HCT116 (cell line): ENCODE data around the gene OR51V1. TPM values are rescaled to one million over a fixed set of nuclear protein-coding genes. Genes with fewer than 3 reads are reported as not detected.
A peak's percentile ranks its signal among the peaks of the same experiment; 100 is the strongest.

Source experiments
- ATAC-seq: fragments of 200-7000 bp; cut with Tn5 transposase; 2 replicates; pipeline ENCODE4 v1.9.1; 2020; ENCODE audit warnings: mild to moderate bottlenecking, moderate library complexity
- BruUV-seq: library from RNA; stranded (reverse); fragments of 400-500 nt; replicated peaks from 2 replicates; lab custom pipeline; 2021; lab: Mats Ljungman, UMichigan
- CTCF ChIA-PET: fragments of 300-600 bp; sonication (Branson Sonifier 250); formaldehyde crosslinking; loops from one replicate; lab custom pipeline; 2021; ENCODE audit warnings: antibody characterized with exemption; lab: Charles Lee
- POLR2A ChIA-PET: fragments of 300-600, 350-600 bp; sonication (Branson Sonifier 250); formaldehyde crosslinking; loops from one replicate; lab custom pipeline; 2021; ENCODE audit warnings: antibody characterized with exemption; lab: Charles Lee
- RAD21 ChIA-PET, 2 experiments: fragments of 300-600 bp; sonication (Branson Sonifier 250); formaldehyde crosslinking; loops; one replicate each; lab custom pipeline; 2023; ENCODE audit warnings: low total read pairs in 2 of 2; ENCODE audit not compliant: uncharacterized antibody in 2 of 2, unreplicated experiment in 2 of 2, low non-redundant PET in 1 of 2; lab: Charles Lee
- DNase-seq: peaks from one replicate; pipeline ENCODE4 v3.0.0-alpha.2; 2010; ENCODE audit warnings: low read depth, low spot score
- H2AFZ ChIP-seq: fragments of 200-600 bp; shearing (Covaris generic), sonication (generic); 2 replicates; pipeline ENCODE4 v1.6.1; 2017; ENCODE audit warnings: low read depth, mixed run types, mixed read lengths, antibody characterized with exemption, low read length; ENCODE audit not compliant: poor library complexity, severe bottlenecking
- H3K27ac ChIP-seq: 2 replicates; pipeline ENCODE4 v1.5.1; 2012; ENCODE audit warnings: low read depth, low read length
- H3K27me3 ChIP-seq: fragments of 200-600 bp; sonication (generic); 2 replicates; pipeline ENCODE4 v1.6.1; 2016; ENCODE audit warnings: mixed run types, low read length, mixed read lengths; ENCODE audit not compliant: insufficient read depth
- H3K36me3 ChIP-seq, 2 experiments: fragments of 200-500 bp in 1 of 2; fragments of 200-600 bp in 1 of 2; sonication (Bioruptor generic) in 1 of 2; sonication (generic) in 1 of 2; 2 replicates each; pipeline versions ENCODE4 v1.5.1 to v1.6.1; 2014 to 2016; ENCODE audit warnings: low read length in 2 of 2, inconsistent platforms in 1 of 2, mixed read lengths in 1 of 2, mixed run types in 1 of 2; ENCODE audit not compliant: insufficient read depth in 2 of 2, control insufficient read depth in 1 of 2
- H3K4me1 ChIP-seq, 2 experiments: fragments of 200-600 bp in 1 of 2; sonication (generic) in 1 of 2; 2 replicates each; pipeline versions ENCODE4 v1.5.1 to v1.6.1; 2012 to 2017; ENCODE audit warnings: low read length in 2 of 2, inconsistent platforms in 1 of 2, mild to moderate bottlenecking in 1 of 2, mixed read lengths in 1 of 2, mixed run types in 1 of 2, moderate library complexity in 1 of 2; ENCODE audit not compliant: insufficient read depth in 2 of 2, control insufficient read depth in 1 of 2
- H3K4me2 ChIP-seq: fragments of 200-600 bp; sonication (generic); 2 replicates; pipeline ENCODE4 v1.6.1; 2017; ENCODE audit warnings: mixed run types, low read length, mixed read lengths
- H3K4me3 ChIP-seq, 2 experiments: fragments of 200-600 bp in 1 of 2; sonication (generic) in 1 of 2; replicated peaks in 1 of 2; 2 replicates each; pipeline ENCODE4 v1.5.1; 2011 to 2016; ENCODE audit warnings: low read length in 2 of 2, control low read depth in 1 of 2, low read depth in 1 of 2, mild to moderate bottlenecking in 1 of 2, mixed read lengths in 1 of 2, mixed run types in 1 of 2
- H3K79me2 ChIP-seq: fragments of 200-600 bp; sonication (generic); 2 replicates; pipeline ENCODE4 v1.6.1; 2017; ENCODE audit warnings: mild to moderate bottlenecking, mixed run types, low read length, moderate library complexity, mixed read lengths; ENCODE audit not compliant: insufficient read depth
- H3K9ac ChIP-seq: fragments of 200-600 bp; sonication (generic); 2 replicates; pipeline ENCODE4 v1.6.1; 2016; ENCODE audit warnings: low read length, mixed read lengths
- H3K9me2 ChIP-seq: fragments of 200-600 bp; sonication (generic), shearing (Covaris generic); 2 replicates; pipeline ENCODE4 v1.6.1; 2017; ENCODE audit warnings: mixed run types, mild to moderate bottlenecking, moderate library complexity; ENCODE audit not compliant: insufficient read depth
- H3K9me3 ChIP-seq, 2 experiments: fragments of 200-500 bp in 1 of 2; fragments of 200-600 bp in 1 of 2; sonication (Bioruptor generic) in 1 of 2; sonication (generic) in 1 of 2; 2 replicates each; pipeline ENCODE4 v1.6.1; 2014 to 2017; ENCODE audit warnings: low read length in 2 of 2, mixed read lengths in 2 of 2, inconsistent platforms in 1 of 2, low read depth in 1 of 2, mild to moderate bottlenecking in 1 of 2, mixed run types in 1 of 2, moderate library complexity in 1 of 2; ENCODE audit not compliant: control insufficient read depth in 1 of 2, insufficient read depth in 1 of 2
- H4K20me1 ChIP-seq: fragments of 200-600 bp; sonication (generic), shearing (Covaris generic); 2 replicates; pipeline ENCODE4 v1.6.1; 2017; ENCODE audit warnings: mixed run types, mild to moderate bottlenecking, moderate library complexity; ENCODE audit not compliant: insufficient read depth
- CEBPB ChIP-seq: IDR thresholded peaks from 2 replicates; pipeline ENCODE4 v1.6.1; 2012; ENCODE audit warnings: low read depth
- EGR1 ChIP-seq: IDR thresholded peaks from 2 replicates; pipeline ENCODE4 v1.6.1; 2012; ENCODE audit warnings: low read depth
- ELF1 ChIP-seq: IDR thresholded peaks from 2 replicates; pipeline ENCODE4 v1.6.1; 2012; ENCODE audit warnings: low read depth, borderline replicate concordance
- EZH2 ChIP-seq: fragments of 200-600 bp; sonication (generic); IDR thresholded peaks from 2 replicates; pipeline ENCODE4 v1.6.1; 2017; ENCODE audit warnings: antibody characterized with exemption, mixed run types
- FOSL1 ChIP-seq: IDR thresholded peaks from 2 replicates; pipeline ENCODE4 v1.6.1; 2012; ENCODE audit warnings: low read depth
- POLR2AphosphoS5 ChIP-seq: IDR thresholded peaks from 2 replicates; pipeline ENCODE4 v1.6.1; 2011; ENCODE audit warnings: mild to moderate bottlenecking, low read depth, low read length, moderate library complexity
- RAD21 ChIP-seq: IDR thresholded peaks from 2 replicates; pipeline ENCODE4 v1.6.1; 2012; ENCODE audit warnings: low read depth, mild to moderate bottlenecking
- SRF ChIP-seq: IDR thresholded peaks from 2 replicates; pipeline ENCODE4 v1.6.1; 2012; ENCODE audit warnings: low read depth
- TCF7L2 ChIP-seq: IDR thresholded peaks from 2 replicates; pipeline ENCODE4 v1.7.0; 2011; ENCODE audit warnings: borderline replicate concordance, inconsistent platforms; ENCODE audit not compliant: insufficient read depth, insufficient read length; ENCODE audit errors: extremely low read depth
- YY1 ChIP-seq: IDR thresholded peaks from 2 replicates; pipeline ENCODE4 v1.6.1; 2011; ENCODE audit warnings: low read length, low read depth, moderate library complexity, mild to moderate bottlenecking; ENCODE audit not compliant: insufficient replicate concordance; ENCODE audit errors: extremely low read depth
- ZFX ChIP-seq: fragments of 450-650 bp; IDR thresholded peaks from 2 replicates; pipeline ENCODE4 v1.6.1; 2017
- ZNF274 ChIP-seq: fragments of 200-500 bp; sonication (Bioruptor generic); IDR thresholded peaks from 2 replicates; pipeline ENCODE4 v1.6.1; 2014; ENCODE audit warnings: mild to moderate bottlenecking, low read depth, low read length, inconsistent platforms
- intact Hi-C: fragments of 100-400 bp; cut with micrococcal nuclease; formaldehyde crosslinking; loops from 2 replicates; pipeline ENCODE4 v1.10.0; 2022
- total RNA-seq: library from RNA; stranded (reverse); gene quantifications from one replicate; pipeline ENCODE4 v1.2.1, GENCODE V29; 2021; ENCODE audit not compliant: unreplicated experiment
- TF ChIP-seq, protein P1 (sequence below), 3 experiments: fragments of 200-600 bp in 1 of 3; sonication (generic) in 1 of 3; IDR thresholded peaks in 2 of 3; conservative IDR thresholded peaks in 1 of 3; 2 replicates each; pipeline ENCODE4 v1.5.1; 2012 to 2017; ENCODE audit warnings: low read depth in 2 of 3, low read length in 2 of 3, antibody characterized with exemption in 1 of 3, borderline replicate concordance in 1 of 3, control low read depth in 1 of 3, mild to moderate bottlenecking in 1 of 3, mixed read lengths in 1 of 3, mixed run types in 1 of 3, moderate library complexity in 1 of 3; ENCODE audit not compliant: insufficient read depth in 1 of 3
- TF ChIP-seq, protein P2 (sequence below): IDR thresholded peaks from 2 replicates; pipeline ENCODE4 v1.6.1; 2012

OR51V1 gene
- total RNA-seq, 1 experiment from 2014 or later, result not detected

DNA sequence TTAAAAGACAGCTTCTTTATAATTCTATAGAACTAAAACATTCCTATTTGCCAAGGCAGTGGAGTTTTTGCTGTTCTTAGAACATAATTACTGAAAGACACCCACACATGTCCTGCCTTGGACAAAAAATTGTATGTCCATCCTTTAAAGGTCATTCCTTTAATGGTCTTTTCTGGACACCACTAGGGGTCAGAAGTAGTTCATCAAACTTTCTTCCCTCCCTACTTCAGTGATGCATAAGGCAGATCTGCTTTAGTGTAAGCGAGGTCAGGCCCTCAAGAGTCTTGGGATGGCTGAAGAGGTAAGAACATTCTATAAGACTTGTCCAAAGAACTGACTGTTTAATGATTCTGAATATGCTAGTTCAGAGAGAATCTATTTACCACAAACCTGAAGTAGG is 4.3 kb upstream of the OR51V1 start:
- no peak for TF ChIP-seq FOSL1
- peak; percentile 94 for TF ChIP-seq RAD21
- TF ChIP-seq YY1, result peak; percentile 28
- 0 out of 2 replicates have a peak, but pooled peaks have one; percentile 18 for TF ChIP-seq EGR1
- TF ChIP-seq, protein P1, sequence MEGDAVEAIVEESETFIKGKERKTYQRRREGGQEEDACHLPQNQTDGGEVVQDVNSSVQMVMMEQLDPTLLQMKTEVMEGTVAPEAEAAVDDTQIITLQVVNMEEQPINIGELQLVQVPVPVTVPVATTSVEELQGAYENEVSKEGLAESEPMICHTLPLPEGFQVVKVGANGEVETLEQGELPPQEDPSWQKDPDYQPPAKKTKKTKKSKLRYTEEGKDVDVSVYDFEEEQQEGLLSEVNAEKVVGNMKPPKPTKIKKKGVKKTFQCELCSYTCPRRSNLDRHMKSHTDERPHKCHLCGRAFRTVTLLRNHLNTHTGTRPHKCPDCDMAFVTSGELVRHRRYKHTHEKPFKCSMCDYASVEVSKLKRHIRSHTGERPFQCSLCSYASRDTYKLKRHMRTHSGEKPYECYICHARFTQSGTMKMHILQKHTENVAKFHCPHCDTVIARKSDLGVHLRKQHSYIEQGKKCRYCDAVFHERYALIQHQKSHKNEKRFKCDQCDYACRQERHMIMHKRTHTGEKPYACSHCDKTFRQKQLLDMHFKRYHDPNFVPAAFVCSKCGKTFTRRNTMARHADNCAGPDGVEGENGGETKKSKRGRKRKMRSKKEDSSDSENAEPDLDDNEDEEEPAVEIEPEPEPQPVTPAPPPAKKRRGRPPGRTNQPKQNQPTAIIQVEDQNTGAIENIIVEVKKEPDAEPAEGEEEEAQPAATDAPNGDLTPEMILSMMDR (IDR thresholded peaks at IDR 0.05 in 2 of 3, conservative IDR thresholded peaks at IDR 0.05 in 1 of 3; ENCODE audit: borderline replicate concordance in 1 of 3, insufficient read depth in 1 of 3, low read depth in 2 of 3, low read length in 2 of 3), result peak; percentile 54 to 79 (median 77)
- TF ChIP-seq, all 23 proteins: peak for 4
- peak; percentile 68 for DNase-seq
- Histone ChIP-seq H3K9me3 (no peaks in the 10 kb centered on the region), H3K27ac (no peak overlapping the region), H3K36me3 (no peaks in the 10 kb centered on the region), H4K20me1 (no peaks in the 10 kb centered on the region), H3K4me3 (no peak overlapping the region), H3K9ac (no peak overlapping the region), H3K27me3 (peaks cover 32% of the 10 kb centered on the region), H2AFZ (no peak overlapping the region), H3K9me2 (no peaks in the 10 kb centered on the region), H3K4me2 (no peak overlapping the region), H3K79me2 (no peaks in the 10 kb centered on the region), H3K4me1 (no peaks in the 10 kb centered on the region)
- RAD21 ChIA-PET, result no interaction called here
- ATAC-seq, result peak; percentile 99
- CTCF ChIA-PET, result no interaction called here
- BruUV-seq, result no TSS peak
- POLR2A ChIA-PET, result no interaction called here
- intact Hi-C loops, result loop anchor here (1.0 to 10.0 kb wide), 4 partner anchors 87 to 604 kb away; partner anchors contain the start of gene OR52N2

- no peak overlapping the region for H3K9ac ChIP-seq
- H3K27me3 ChIP-seq, result peaks cover 44% of the 10 kb centered on the region
- H3K9me2 ChIP-seq, result no peaks in the 10 kb centered on the region
- H3K36me3 ChIP-seq, result no peaks in the 10 kb centered on the region
- POLR2A ChIA-PET, result no interaction called here
- H3K4me3 ChIP-seq, result no peak overlapping the region
- no TSS peak for BruUV-seq
- H3K4me1 ChIP-seq, result no peaks in the 10 kb centered on the region
- RAD21 ChIA-PET, result no interaction called here
- DNase-seq, result no peak
- intact Hi-C loops, result loop anchor here (10.0 kb wide), 1 partner anchor 351 kb away; no protein-coding TSS in a partner anchor
- no peak overlapping the region for H2AFZ ChIP-seq
- TF ChIP-seq CEBPB, result no peak
- no peak for TF ChIP-seq ZFX
- TF ChIP-seq POLR2AphosphoS5, result no peak
- TF ChIP-seq, protein P2, sequence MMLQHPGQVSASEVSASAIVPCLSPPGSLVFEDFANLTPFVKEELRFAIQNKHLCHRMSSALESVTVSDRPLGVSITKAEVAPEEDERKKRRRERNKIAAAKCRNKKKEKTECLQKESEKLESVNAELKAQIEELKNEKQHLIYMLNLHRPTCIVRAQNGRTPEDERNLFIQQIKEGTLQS, result no peak
- TF ChIP-seq ELF1, result no peak
- TF ChIP-seq, protein P1 (IDR thresholded peaks at IDR 0.05 in 2 of 3, conservative IDR thresholded peaks at IDR 0.05 in 1 of 3; ENCODE audit: borderline replicate concordance in 1 of 3, insufficient read depth in 1 of 3, low read depth in 2 of 3, low read length in 2 of 3), result no peak
- TF ChIP-seq EZH2, result no peak
- TF ChIP-seq ZNF274, result no peak
- no peak for TF ChIP-seq TCF7L2
- TF ChIP-seq SRF, result no peak
- TF ChIP-seq, all 23 proteins: peak for 0
- ATAC-seq, result no peak
- no peaks in the 10 kb centered on the region for H3K79me2 ChIP-seq
- CTCF ChIA-PET, result interaction anchor here (1.0 kb wide), 1 partner anchor 88 kb away, joined by 5 read pairs; no protein-coding TSS in a partner anchor
- no peaks in the 10 kb centered on the region for H3K9me3 ChIP-seq
- no peak overlapping the region for H3K27ac ChIP-seq
- H3K4me2 ChIP-seq, result no peak overlapping the region
- no peaks in the 10 kb centered on the region for H4K20me1 ChIP-seq
These were observed 2.9 kb upstream of the OR51V1 start for GRCh38 chr11:5203366-5203765.
